Superior temporal gyrus (tissue), 1 donor: ENCODE data around the gene IQCN.

Experiments
- DNase-seq: peaks from one replicate; pipeline ENCODE4 v3.0.0-alpha.2; 2016; ENCODE audit errors: extremely low spot score

Gene IQCN

DNA sequence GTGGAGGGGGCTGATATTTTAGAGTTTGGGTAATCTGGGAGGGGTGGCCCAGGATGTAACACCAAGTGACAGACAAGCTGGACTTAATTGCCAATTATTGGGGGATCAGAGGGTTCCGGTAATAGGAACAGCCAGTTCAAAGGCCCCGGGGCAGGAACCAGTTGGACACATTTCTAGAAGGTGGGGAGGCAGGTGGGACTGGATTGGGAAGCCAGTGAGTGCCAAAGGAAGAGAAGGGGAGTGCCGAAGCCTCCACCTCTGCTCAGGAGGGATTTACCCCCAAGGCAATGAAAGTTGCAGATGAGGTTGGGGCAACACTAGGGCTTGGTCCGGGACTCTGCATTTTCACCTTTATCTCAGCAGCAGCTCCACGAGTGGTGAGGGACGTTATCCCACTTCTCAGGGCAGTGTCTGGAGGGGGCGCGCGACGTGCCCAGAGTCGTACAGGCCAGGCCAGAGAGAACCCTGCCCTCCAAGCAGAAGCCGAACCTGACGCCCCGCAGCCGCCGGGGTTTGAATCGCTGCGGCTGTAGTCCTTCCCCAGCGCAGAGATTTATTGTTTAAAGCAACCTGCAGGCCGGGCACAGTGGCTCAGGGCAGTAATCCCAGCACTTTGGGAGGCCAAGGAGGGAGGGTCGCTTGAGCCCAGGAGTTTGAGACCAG is 12.9 kb upstream of the IQCN start:
- DNase-seq: no peak

DNA sequence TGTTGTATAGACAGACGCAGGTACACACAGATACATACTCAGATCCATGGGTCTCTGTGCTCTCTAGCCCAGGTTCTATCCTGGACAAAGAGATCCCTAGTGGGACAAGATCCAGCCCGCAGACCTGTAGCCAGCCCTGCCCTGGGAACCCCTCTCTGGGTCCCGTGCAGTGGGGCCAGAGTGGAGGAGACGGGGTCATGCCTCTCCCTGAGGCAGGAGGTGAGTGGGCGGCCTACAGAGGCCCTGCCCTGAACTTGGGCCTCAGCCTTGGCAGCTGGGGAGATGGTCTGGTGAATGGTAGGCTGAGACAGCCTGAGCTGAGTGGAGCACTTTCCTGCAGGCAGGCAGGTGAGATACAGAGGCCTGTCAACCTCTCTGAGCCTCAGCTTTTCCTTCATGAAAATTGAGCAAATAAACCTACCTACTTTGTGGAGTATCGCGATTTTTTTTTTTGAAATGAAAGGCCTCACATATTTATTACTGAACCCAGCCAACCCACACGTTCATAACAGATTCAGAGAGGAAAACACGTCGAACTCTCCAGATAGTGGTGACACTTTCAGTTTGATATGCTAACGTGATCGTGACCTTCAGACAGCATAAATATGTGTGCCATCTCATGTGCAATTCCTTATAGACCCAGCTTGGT is 10.6 kb upstream of the IQCN start:
- DNase-seq: no peak

- DNase-seq: no peak
Measured at GRCh38 chr19:18283338-18283737, 9.1 kb upstream of the IQCN start.

DNA sequence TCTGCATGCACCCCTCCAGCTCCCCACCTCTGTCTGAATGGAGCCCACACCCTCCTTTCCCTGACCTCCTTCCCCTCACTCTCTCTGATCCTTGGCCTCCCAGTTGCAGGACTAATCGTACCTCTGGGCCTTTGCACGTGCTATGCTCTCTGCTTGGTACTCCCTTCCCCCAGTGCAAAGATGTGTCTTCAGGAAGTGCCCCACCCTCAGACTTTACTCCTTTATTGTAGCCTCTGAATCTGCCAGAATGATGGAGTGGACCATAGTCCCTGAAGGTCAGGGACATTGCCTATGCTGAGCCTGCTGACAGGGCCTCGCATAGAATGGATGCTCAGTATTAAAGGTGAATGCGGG is 8.5 kb upstream of the IQCN start:
- no peak for DNase-seq

- peak; percentile 68 for DNase-seq
Measured at GRCh38 chr19:18282021-18282787, 8.0 kb upstream of the IQCN start.

GRCh38 chr19:18281082-18282020 is 7.1 kb upstream of the IQCN start, which contains the start of gene JUND:
Gene JUND, minus strand, starts transcription at chr19:18281622. Its CDS starts 138 bp downstream, at chr19:18281484.
- peak; percentile 96 for DNase-seq

GRCh38 chr19:18280247-18281081 is 6.2 kb upstream of the IQCN start:
- DNase-seq: peak; percentile 71

- DNase-seq: peak; percentile 94
Measured at GRCh38 chr19:18279516-18280246, 5.4 kb upstream of the IQCN start.

DNA sequence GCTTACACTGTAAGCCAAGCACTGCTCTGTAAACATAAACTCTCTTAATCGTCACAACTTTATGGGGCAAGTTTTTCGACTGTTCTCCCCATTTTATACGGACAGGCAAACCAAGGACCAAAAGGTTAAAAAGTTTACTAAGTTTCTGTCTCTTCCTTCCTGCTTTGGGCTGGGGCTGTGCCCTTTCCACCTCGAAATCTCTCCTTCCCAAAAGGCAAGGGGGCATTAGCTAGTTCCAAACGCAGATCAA is 4.9 kb upstream of the IQCN start:
- no peak for DNase-seq

- no peak for DNase-seq
Measured at GRCh38 chr19:18278521-18279265, 4.4 kb upstream of the IQCN start.

DNA sequence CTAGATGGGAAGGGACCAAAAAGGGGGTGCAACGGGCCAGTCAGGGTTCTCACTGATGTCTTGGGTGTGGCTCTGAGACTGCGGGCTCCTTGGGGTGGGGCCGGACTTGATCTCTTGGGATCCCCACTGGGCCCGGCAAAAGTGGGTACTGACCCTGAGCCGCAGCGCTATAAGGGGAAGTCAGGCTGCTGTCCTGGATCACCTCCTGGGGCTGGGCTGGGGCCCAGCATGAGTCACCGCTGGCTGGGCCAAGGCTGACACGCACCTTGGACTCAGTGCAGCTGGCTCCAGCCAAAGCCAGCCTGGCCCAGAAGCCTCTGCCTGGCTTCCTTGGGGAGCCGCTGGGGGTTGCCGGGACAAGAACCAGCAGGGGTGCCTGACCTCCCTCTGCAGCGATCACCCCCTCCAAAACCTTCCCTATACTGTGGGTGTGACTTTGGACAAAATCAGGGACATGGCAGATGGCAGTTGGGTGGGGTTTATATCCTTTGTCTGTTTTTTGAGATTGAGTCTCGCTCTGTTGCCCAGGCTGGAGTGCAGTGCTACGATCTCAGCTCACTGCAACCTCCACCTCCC is 617 bp upstream of the IQCN start:
- DNase-seq: peak; percentile 71

DNA sequence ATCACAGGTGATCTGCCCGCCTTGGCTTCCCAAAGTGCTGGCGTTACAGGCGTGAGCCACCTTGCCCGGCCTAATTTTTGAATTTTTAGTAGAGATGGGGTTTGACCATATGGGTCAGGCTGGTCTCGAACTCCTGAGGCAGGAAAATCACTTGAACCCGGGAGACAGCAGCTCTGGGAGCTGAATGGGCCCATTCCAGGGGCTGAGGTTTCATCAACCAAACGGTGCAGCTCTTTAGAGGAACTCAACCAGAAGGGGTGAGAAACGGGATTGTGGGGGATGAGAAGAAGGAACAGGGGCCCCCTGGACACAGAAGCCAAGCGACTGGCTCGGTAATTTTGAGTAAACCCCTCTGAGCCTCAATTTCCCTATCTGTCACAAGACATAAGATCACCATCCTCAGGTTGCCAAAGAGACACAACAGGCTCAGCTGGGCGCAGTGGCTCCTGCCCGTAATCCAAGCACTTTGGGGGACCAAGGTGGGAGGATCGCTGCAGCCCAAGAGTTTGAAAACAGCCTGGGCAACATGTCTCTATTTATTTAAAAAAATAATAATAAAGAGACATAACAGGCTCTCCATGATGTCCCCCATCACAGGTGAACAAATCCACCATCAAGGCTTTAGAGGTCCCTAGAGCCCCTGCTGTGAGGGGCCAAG is 562 bp downstream of the IQCN start:
- no peak for DNase-seq

DNA sequence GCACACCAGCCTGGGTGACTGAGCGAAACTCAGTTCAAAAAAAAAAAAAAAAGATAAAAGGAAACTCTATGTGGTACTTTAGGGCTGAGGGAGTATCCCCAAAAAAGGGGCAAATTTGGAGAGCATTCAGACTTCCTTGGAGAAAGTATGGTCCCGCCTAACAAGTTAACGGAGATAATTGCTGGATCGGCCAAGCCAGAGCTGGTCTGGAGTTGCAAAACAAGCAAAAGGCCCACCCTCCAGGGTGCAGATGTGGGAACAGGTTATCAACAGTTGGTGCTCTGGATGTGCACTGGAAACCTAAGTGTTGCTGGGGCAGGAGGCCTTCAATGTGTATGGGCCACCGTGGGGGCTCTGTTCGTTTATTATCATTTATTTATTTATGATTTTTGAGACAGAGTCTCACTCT is 2.8 kb downstream of the IQCN start:
- DNase-seq: no peak

GRCh38 chr19:18270326-18270725 is 3.9 kb downstream of the IQCN start:
- no peak for DNase-seq

DNA sequence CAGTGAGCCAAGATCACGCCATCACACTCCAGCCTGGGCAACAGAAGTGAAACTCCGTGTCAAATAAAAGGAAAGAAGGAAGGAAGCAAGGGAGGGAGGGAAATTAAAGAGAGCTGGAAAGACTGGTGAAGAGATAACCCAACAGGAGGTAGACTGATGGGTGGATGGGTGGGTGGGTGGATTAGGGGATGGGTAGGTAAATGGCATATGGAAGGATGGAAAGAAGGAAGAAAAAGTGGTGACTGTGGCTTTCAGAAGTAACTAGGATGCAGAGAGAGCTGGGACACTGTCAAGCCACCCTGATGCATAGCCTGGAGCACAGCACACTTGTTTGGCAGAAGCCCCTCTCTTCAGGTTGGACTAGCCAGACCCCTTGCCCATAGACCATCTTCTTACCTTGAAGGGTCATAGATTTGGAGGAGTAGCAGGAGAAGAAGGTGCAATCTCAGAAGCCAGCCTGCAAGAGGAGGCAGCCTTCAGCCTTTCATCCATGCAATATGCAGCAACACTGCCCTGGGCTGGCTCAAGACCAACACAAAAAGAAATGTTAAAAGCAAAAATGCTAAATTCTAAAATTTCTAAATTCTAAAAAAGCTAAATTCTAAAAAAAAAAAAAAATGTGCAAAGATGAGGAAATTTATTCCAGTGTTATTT is 5.1 kb downstream of the IQCN start:
- DNase-seq: no peak

DNA sequence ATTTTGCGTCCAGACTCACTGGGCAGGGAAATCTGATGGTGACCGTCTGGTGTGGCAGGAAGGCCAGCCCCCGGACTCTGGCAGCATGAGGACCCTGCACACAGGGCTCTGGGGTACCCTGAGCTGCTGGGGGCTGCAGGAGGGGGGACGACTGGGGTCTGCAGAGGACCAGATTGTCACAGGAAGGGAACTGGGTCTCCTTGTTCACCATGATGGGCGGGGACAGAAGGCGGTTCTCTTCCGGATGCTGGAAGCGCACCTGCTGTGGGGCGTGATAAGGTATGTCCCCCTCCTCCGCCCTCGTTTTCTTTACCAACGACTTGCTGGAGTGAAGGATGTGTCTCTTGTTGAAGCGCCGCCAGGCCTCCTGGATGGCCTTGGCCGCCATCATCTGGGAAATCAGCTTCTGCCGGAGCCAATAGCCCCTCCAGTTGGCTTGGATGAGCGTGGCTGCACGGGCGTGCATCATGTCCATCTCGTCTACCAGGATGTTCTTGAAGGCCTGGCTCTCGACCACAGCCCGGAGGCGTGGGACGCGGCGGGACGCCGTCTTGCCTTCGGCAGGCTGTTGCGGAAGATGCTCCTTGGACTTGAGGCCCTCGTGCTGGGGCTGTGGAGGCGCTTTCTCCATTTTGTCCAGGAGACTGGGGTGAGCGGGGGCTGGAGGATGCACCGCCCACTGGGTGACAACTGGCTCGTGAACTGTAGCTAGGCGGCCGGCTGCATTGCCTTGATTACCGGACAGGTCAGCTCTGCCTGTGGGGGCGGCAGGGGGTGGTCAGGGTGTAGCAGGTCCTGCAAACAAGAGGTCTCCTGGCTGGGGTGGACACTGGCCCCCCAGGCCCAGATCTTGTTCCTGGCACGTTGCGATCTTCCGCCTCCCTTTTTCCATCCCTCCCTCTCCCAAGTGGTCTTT is 7.2 kb downstream of the IQCN start:
- no peak for DNase-seq

DNA sequence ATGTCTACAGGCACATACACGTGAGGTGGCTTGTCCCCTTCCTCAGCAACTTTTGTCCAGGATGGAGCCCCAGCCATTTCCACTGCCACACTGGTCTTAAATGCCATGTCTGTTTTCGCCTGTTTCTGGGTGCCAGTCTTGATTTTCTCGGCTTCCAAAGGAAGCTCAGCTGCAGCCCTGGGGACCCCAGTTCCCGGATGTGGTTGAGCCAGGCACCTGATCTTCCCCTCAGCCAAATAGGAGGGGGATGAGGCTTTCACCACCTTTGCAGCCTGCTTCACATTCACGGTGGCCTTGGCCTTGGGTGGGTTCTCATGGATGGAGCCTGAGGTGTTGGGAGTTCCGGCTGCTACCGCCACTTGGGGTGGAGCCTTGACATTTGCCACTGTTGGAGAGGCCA is 8.7 kb downstream of the IQCN start:
- DNase-seq: no peak
